OCI-LY3 (cell line): ENCODE data around the gene TRMT112.

Experiments used
- EZH2phosphoT487 ChIP-seq: fragments of 200-600 bp; shearing (Covaris generic); IDR thresholded peaks from 2 replicates; pipeline ENCODE4 v1.6.1; 2018; ENCODE audit warnings: antibody characterized with exemption, mixed run types, low read depth
- TF ChIP-seq, protein P1 (sequence below): fragments of 200-600, 300-600 bp; sonication (generic); IDR thresholded peaks from 2 replicates; pipeline ENCODE4 v1.5.1; 2014; ENCODE audit warnings: antibody characterized with exemption, low read length, low read depth

GRCh38 chr11:64333556-64333955 is 16.2 kb upstream of the TRMT112 start:
- TF ChIP-seq, protein P1, sequence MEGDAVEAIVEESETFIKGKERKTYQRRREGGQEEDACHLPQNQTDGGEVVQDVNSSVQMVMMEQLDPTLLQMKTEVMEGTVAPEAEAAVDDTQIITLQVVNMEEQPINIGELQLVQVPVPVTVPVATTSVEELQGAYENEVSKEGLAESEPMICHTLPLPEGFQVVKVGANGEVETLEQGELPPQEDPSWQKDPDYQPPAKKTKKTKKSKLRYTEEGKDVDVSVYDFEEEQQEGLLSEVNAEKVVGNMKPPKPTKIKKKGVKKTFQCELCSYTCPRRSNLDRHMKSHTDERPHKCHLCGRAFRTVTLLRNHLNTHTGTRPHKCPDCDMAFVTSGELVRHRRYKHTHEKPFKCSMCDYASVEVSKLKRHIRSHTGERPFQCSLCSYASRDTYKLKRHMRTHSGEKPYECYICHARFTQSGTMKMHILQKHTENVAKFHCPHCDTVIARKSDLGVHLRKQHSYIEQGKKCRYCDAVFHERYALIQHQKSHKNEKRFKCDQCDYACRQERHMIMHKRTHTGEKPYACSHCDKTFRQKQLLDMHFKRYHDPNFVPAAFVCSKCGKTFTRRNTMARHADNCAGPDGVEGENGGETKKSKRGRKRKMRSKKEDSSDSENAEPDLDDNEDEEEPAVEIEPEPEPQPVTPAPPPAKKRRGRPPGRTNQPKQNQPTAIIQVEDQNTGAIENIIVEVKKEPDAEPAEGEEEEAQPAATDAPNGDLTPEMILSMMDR: no peak
- no peak for TF ChIP-seq EZH2phosphoT487
